WTC11 (cell line): ENCODE data around the gene ATP2A3. TPM values are rescaled to one million over a fixed set of nuclear protein-coding genes. Genes with fewer than 3 reads are reported as not detected.

ENCODE experiments used
- ATAC-seq: fragments of 200-7000 bp; cut with Tn5 transposase; 2 replicates; pipeline ENCODE4 v1.10.0; 2021; ENCODE audit warnings: mild to moderate bottlenecking, moderate library complexity
- CTCF ChIA-PET: fragments of 300-600 bp; sonication (Branson Sonifier 250); formaldehyde crosslinking; loops from one replicate; lab custom pipeline; 2021; ENCODE audit warnings: antibody characterized with exemption; lab: Charles Lee
- POLR2A ChIA-PET: fragments of 350-600 bp; sonication (Branson Sonifier 250); formaldehyde crosslinking; loops from one replicate; lab custom pipeline; 2021; ENCODE audit warnings: antibody characterized with exemption; lab: Charles Lee
- DNase-seq: peaks from one replicate; pipeline ENCODE4 v3.0.0; 2021; ENCODE audit warnings: low spot score
- H3K27ac Mint-ChIP-seq: 2 replicates; pipeline ENCODE4 v1.8.0; 2021; ENCODE audit warnings: mixed read lengths
- H3K27me3 Mint-ChIP-seq: 2 replicates; pipeline ENCODE4 v1.8.0; 2021; ENCODE audit warnings: low read depth, mild to moderate bottlenecking, moderate library complexity, mixed read lengths
- H3K36me3 Mint-ChIP-seq: 2 replicates; pipeline ENCODE4 v1.8.0; 2021; ENCODE audit warnings: mixed read lengths
- H3K4me1 Mint-ChIP-seq: 2 replicates; pipeline ENCODE4 v1.8.0; 2022; ENCODE audit warnings: mixed read lengths
- H3K4me3 Mint-ChIP-seq: 2 replicates; pipeline ENCODE4 v1.8.0; 2021; ENCODE audit warnings: mild to moderate bottlenecking, moderate library complexity, mixed read lengths
- H3K9me3 Mint-ChIP-seq: 2 replicates; pipeline ENCODE4 v1.8.0; 2021; ENCODE audit warnings: mixed read lengths
- AR ChIP-seq: fragments of 250-450 bp; sonication (Bioruptor Pico); IDR thresholded peaks from 2 replicates; pipeline ENCODE4 v1.9.0; 2021; ENCODE audit warnings: mild to moderate bottlenecking
- ATF3 ChIP-seq: sonication (generic); formaldehyde crosslinking; conservative IDR thresholded peaks from 2 replicates; pipeline ENCODE4 v1.8.1; 2022; ENCODE audit warnings: mild to moderate bottlenecking, missing genetic modification reagents
- ETV6 ChIP-seq: sonication (generic); formaldehyde crosslinking; IDR thresholded peaks from 2 replicates; pipeline ENCODE4 v1.8.1; 2022; ENCODE audit warnings: mild to moderate bottlenecking, missing genetic modification reagents
- FOXJ3 ChIP-seq: sonication (generic); formaldehyde crosslinking; IDR thresholded peaks from 2 replicates; pipeline ENCODE4 v1.9.0; 2021; ENCODE audit warnings: missing genetic modification reagents, mild to moderate bottlenecking, borderline replicate concordance
- FOXP4 ChIP-seq: sonication (generic); formaldehyde crosslinking; IDR thresholded peaks from 2 replicates; pipeline ENCODE4 v1.8.0; 2022; ENCODE audit warnings: mild to moderate bottlenecking, missing genetic modification reagents
- MLX ChIP-seq: sonication (generic); formaldehyde crosslinking; IDR thresholded peaks from 2 replicates; pipeline ENCODE4 v1.8.1; 2023; ENCODE audit warnings: mild to moderate bottlenecking, missing genetic modification reagents, moderate library complexity
- MXD4 ChIP-seq: fragments of 250-450 bp; sonication (Bioruptor Pico); IDR thresholded peaks from 2 replicates; pipeline ENCODE4 v1.8.0; 2021; ENCODE audit warnings: mild to moderate bottlenecking, moderate library complexity, borderline replicate concordance
- PREB ChIP-seq: sonication (generic); formaldehyde crosslinking; IDR thresholded peaks from 2 replicates; pipeline ENCODE4 v1.8.1; 2022; ENCODE audit warnings: mild to moderate bottlenecking, missing genetic modification reagents, moderate library complexity, borderline replicate concordance
- SMAD3 ChIP-seq: sonication (generic); formaldehyde crosslinking; IDR thresholded peaks from 2 replicates; pipeline ENCODE4 v1.8.0; 2022; ENCODE audit warnings: missing genetic modification reagents, mild to moderate bottlenecking, borderline replicate concordance
- TP53 ChIP-seq: sonication (generic); formaldehyde crosslinking; IDR thresholded peaks from 2 replicates; pipeline ENCODE4 v1.8.1; 2023; ENCODE audit warnings: mild to moderate bottlenecking, missing genetic modification reagents
- USF2 ChIP-seq: sonication (generic); formaldehyde crosslinking; IDR thresholded peaks from 2 replicates; pipeline ENCODE4 v1.8.1; 2023; ENCODE audit warnings: mild to moderate bottlenecking, missing genetic modification reagents, moderate library complexity
- ZBTB43 ChIP-seq: sonication (generic); formaldehyde crosslinking; IDR thresholded peaks from 2 replicates; pipeline ENCODE4 v1.8.1; 2023; ENCODE audit warnings: mild to moderate bottlenecking, missing genetic modification reagents
- ZNF138 ChIP-seq: sonication (generic); formaldehyde crosslinking; conservative IDR thresholded peaks from 2 replicates; pipeline ENCODE4 v1.8.1; 2022; ENCODE audit warnings: mild to moderate bottlenecking, moderate library complexity, missing genetic modification reagents
- ZNF263 ChIP-seq: sonication (generic); formaldehyde crosslinking; IDR thresholded peaks from 2 replicates; pipeline ENCODE4 v1.8.1; 2022; ENCODE audit warnings: low read depth, mild to moderate bottlenecking, moderate library complexity, missing genetic modification reagents
- ZNF396 ChIP-seq: fragments of 250-450 bp; sonication (Bioruptor Pico); IDR thresholded peaks from 2 replicates; pipeline ENCODE4 v1.8.0; 2021; ENCODE audit warnings: mild to moderate bottlenecking, moderate library complexity, borderline replicate concordance
- ZNF416 ChIP-seq: fragments of 250-450 bp; sonication (Bioruptor Pico); IDR thresholded peaks from 2 replicates; pipeline ENCODE4 v1.9.0; 2021; ENCODE audit warnings: mild to moderate bottlenecking, inconsistent platforms
- ZNF425 ChIP-seq: fragments of 250-450 bp; sonication (Bioruptor Pico); conservative IDR thresholded peaks from 2 replicates; pipeline ENCODE4 v1.9.0; 2021; ENCODE audit warnings: mild to moderate bottlenecking
- ZNF532 ChIP-seq: fragments of 250-450 bp; sonication (Bioruptor Pico); IDR thresholded peaks from 2 replicates; pipeline ENCODE4 v1.9.0; 2021; ENCODE audit warnings: mild to moderate bottlenecking, borderline replicate concordance
- total RNA-seq: library from RNA; stranded (reverse); gene quantifications from 3 replicates; pipeline ENCODE4 v1.2.3, GENCODE V29; 2021

The ATP2A3 gene
- total RNA-seq, 1 experiment from 2014 or later = 37.8 TPM

GRCh38 chr17:4008082-4008435 is 43.8 kb upstream of the ATP2A3 start (continued):
- no peak for TF ChIP-seq FOXP4 (CRISPR knock-in tag)
- TF ChIP-seq ETV6 (CRISPR knock-in tag) = no peak
- TF ChIP-seq AR (CRISPR knock-in tag) = no peak
- no peak for TF ChIP-seq ATF3 (CRISPR knock-in tag)
- TF ChIP-seq MXD4 = no peak
- no peak for TF ChIP-seq ZNF263 (CRISPR knock-in tag)

GRCh38 chr17:4007346-4008081 is 43.3 kb upstream of the ATP2A3 start:
- ATAC-seq = no peak
- Mint-ChIP-seq H3K27ac (no peak overlapping the region), H3K9me3 (no peaks in the 10 kb centered on the region), H3K36me3 (peaks cover 12% of the 10 kb centered on the region), H3K27me3 (no peaks in the 10 kb centered on the region), H3K4me1 (peaks cover 19% of the 10 kb centered on the region), H3K4me3 (no peak overlapping the region)
- TF ChIP-seq ZBTB43 (CRISPR knock-in tag) = no peak
- TF ChIP-seq MXD4 = no peak
- TF ChIP-seq MLX (CRISPR knock-in tag) = no peak
- TF ChIP-seq PREB (CRISPR knock-in tag) = no peak
- TF ChIP-seq ZNF396 = no peak
- no peak for TF ChIP-seq USF2
- TF ChIP-seq ZNF532 (CRISPR knock-in tag) = no peak
- no peak for TF ChIP-seq TP53 (CRISPR knock-in tag)
- TF ChIP-seq ZNF425 = no peak
- TF ChIP-seq ZNF138 = no peak
- no peak for TF ChIP-seq FOXJ3 (CRISPR knock-in tag)
- TF ChIP-seq ZNF416 = no peak
- no peak for TF ChIP-seq SMAD3 (CRISPR knock-in tag)
- ChIA-PET POLR2A (interaction anchor here (1.2 kb wide), 1 partner anchor 14 kb away, joined by 3 read pairs; no protein-coding TSS in a partner anchor), CTCF (interaction anchor here (0.8 to 7.3 kb wide), 18 partner anchors 10 to 413 kb away, joined by 3 to 85 read pairs (median 6); partner anchors contain the start of genes ATP2A3 and CAMKK1)
- DNase-seq = no peak
